A673 (cell line): ENCODE data around the gene TSPAN13.

Experiments
- CTCF ChIP-seq: fragments of 300-800, 200-600 bp; sonication (generic); conservative IDR thresholded peaks from 2 replicates; pipeline ENCODE4 v1.5.1; 2017; ENCODE audit warnings: low read depth, mild to moderate bottlenecking, antibody characterized with exemption, low read length, moderate library complexity, mixed read lengths
- EZH2 ChIP-seq: fragments of 200-600 bp; sonication (generic); IDR thresholded peaks from 2 replicates; pipeline ENCODE4 v1.6.1; 2017; ENCODE audit warnings: borderline replicate concordance, low read depth, mild to moderate bottlenecking, mixed read lengths, antibody characterized with exemption, low read length; ENCODE audit not compliant: poor library complexity, severe bottlenecking

GRCh38 chr7:16826060-16826459 is 72.5 kb downstream of the TSPAN13 start:
- TF ChIP-seq CTCF = no peak
- no peak for TF ChIP-seq EZH2
